Heart right ventricle (tissue), 16 donors: ENCODE measurements around the gene KLHL17. TPM values are rescaled to one million over a fixed set of nuclear protein-coding genes. Genes with fewer than 3 reads are reported as not detected.
A peak's percentile ranks its signal among the peaks of the same experiment; 100 is the strongest.

ENCODE experiments used
- ATAC-seq, 8 donors: fragments of 200-7000 bp; cut with Tn5 transposase; one replicate each; pipeline ENCODE4 v1.9.1; 2020; ENCODE audit warnings: mild to moderate bottlenecking in 8 of 8, moderate library complexity in 8 of 8, moderate number of reproducible peaks in 1 of 8
- DNase-seq, 2 donors: peaks; one replicate each; pipeline ENCODE4 v3.0.0-alpha.2; 2020
- H3K27ac ChIP-seq, 10 donors: fragments of 200-600 bp; sonication (generic) in 2 of 10; one replicate each; pipeline versions ENCODE4 v1.5.0 to v1.8.0; 2020 to 2022; ENCODE audit warnings: mild to moderate bottlenecking in 3 of 10
- H3K27me3 ChIP-seq, 7 donors: fragments of 200-600 bp; one replicate each; pipeline ENCODE4 v1.8.0; 2021 to 2022; ENCODE audit warnings: mild to moderate bottlenecking in 2 of 7
- H3K36me3 ChIP-seq, 9 donors: fragments of 200-600 bp; sonication (generic) in 1 of 9; one replicate each; pipeline versions ENCODE4 v1.5.0 to v1.8.0; 2020 to 2022; ENCODE audit warnings: mild to moderate bottlenecking in 2 of 9
- H3K4me1 ChIP-seq, 9 donors: fragments of 200-600 bp; sonication (generic) in 1 of 9; one replicate each; pipeline versions ENCODE4 v1.5.0 to v1.8.0; 2020 to 2022; ENCODE audit warnings: mild to moderate bottlenecking in 4 of 9
- H3K4me3 ChIP-seq, 10 donors: fragments of 200-600 bp; sonication (generic) in 2 of 10; one replicate each; pipeline versions ENCODE4 v1.5.0 to v1.8.0; 2020 to 2022; ENCODE audit warnings: mild to moderate bottlenecking in 7 of 10, moderate library complexity in 2 of 10
- H3K9me3 ChIP-seq, 11 donors: fragments of 200-600 bp in 10 of 11; sonication (generic) in 2 of 11; one replicate each; pipeline versions ENCODE4 v1.5.0 to v1.8.0; 2013 to 2022; ENCODE audit warnings: mild to moderate bottlenecking in 2 of 11, control low read depth in 1 of 11, moderate library complexity in 1 of 11
- WGBS, 2 donors: extraction: QIAGEN DNeasy Blood & Tissue Kit; methylation state at CpG; one replicate each; pipeline ENCODE4 v1.1.7; 2013; ENCODE audit warnings: inconsistent platforms in 1 of 2; 5-methylcytosine and 5-hydroxymethylcytosine counted together
- intact Hi-C, 10 donors: fragments of 100-400 bp; cut with DNase I; formaldehyde crosslinking; loops; one replicate each; pipeline versions ENCODE4 v1.11.1 to v1.14.2; 2022
- polyA plus RNA-seq, 2 donors: library from polyadenylated mRNA; stranded (reverse); fragments of 200-250 nt; gene quantifications; one replicate each; pipeline ENCODE4 v1.2.3, GENCODE V29; 2013
- total RNA-seq, 10 donors: library from RNA; stranded (reverse); fragmentation: NEBNext Ultra II Directional in 3 of 10; extraction: Animal tissue kit (Norgen Biotek cat#: 25700) in 3 of 10; gene quantifications; one replicate each; pipeline versions ENCODE4 v1.2.1 to v1.2.4, GENCODE V29; 2021 to 2023
- TF ChIP-seq, protein P1 (sequence below), 9 donors: fragments of 200-600 bp; sonication (generic) in 2 of 9; IDR thresholded peaks; one replicate each; pipeline versions ENCODE4 v1.5.0 to v1.8.0; 2021 to 2022; ENCODE audit warnings: antibody characterized with exemption in 9 of 9, mild to moderate bottlenecking in 5 of 9, moderate library complexity in 1 of 9
- donor health status: Arrhythmogenic right ventricular cardiomyopathy.
- donor health status: ischemic (EF 13 %, LVEDD 7.1; RV severe dilation, severe dysfunction).
- donor health status: healthy with polysubstance abuse.
- donor health status: DM: no; HTN: yes; CAD: no.
- donor health status: DM: no; HTN: no; CAD: no.
- donor health status: ischemic (EF 25% LVEDD 6.9; RV normal size, moderate dysfunction).
- donor health status: ischemic (EF 25% LVEDD 5.7; RV mildly dilated, moderate dysfunction).
- donor health status: healthy.
- donor health status: DM: yes; HTN: yes; CAD: no.
- donor health status: Ischemic cardiomyopathy.
- donor health status: ischemic (EF 35%, LVEDD 5.7; RV mildly dilated, moderate dysfunction).
- donor health status: nonischemic (EF 11% LVEDD 7.7; RV severe dilation, severe dysfunction).
- donor health status: DM: yes; HTN: yes; CAD: no.
- donor health status: PGD.
- donor health status: ischemic (EF 29% LVEDD 5.4; RV normal size, mild dysfunction).
- donor health status: nonischemic (EF 23%, LVEDD 6.1; RV moderate dilation, normal function).

KLHL17 gene
- total and polyA plus RNA-seq, 12 donors: 1.3 to 10.2 (median 3.7) TPM

DNA sequence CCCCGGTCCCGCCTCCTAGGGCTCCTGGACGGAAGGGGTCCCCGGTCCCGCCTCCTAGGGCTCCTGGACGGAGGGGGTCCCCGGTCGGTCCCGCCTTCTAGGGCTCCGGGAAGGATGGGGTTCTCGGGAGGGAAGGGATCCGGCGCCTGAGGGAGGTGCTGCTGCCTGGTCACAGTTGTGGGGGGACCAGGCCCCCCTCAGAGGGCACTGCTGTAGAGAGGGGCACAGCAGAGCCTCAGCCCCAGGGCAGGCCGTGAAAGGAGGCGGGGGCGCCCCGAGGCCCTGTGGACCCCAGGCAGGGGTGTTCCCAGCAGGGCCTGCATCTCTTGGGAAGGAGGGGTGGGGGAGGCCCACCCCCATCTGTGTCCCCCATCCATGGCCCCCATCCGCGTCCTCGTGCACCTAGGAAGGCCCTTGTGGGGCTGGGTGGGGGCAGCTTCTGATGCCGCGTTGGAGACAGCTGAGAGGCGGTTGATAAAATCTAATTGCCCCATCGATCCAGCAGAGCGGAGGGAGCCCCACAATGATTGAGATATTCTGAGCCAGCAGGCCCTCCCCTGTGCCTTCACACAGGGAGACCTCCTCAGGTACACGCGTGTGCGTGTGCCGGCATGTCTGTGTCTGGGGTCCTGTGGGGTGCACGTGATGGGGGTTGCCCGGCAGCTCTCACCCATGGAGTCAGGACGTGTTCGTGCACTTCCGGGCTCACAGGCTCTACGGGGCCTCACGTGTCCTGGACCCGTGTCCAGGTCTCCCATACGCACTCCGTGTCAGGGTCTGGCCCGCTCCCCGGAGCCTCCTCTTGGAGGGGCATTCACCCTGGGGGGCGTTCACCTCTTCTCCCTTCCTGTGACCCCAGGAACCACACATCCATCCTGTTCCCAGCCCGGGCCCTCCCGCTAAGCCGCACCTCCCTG is 23.8 kb upstream of the KLHL17 start:
- intact Hi-C loops: loop anchor here in 1 of 10 donors (5.0 kb wide), 1 partner anchor 34 kb away; no protein-coding TSS in a partner anchor
- H3K4me3 ChIP-seq: no peak overlapping the region
- no peak overlapping the region for H3K27ac ChIP-seq
- H3K27me3 ChIP-seq: peaks cover 23 to 88% (median 83%) of the 10 kb centered on the region in 7 donors
- 66 to 80% methylated on average over 42 to 45 of the region's 45 CpGs for WGBS, 2 donors
- ATAC-seq (no peak), DNase-seq (no peak)
- H3K36me3 ChIP-seq: no peaks in the 10 kb centered on the region
- TF ChIP-seq, protein P1, sequence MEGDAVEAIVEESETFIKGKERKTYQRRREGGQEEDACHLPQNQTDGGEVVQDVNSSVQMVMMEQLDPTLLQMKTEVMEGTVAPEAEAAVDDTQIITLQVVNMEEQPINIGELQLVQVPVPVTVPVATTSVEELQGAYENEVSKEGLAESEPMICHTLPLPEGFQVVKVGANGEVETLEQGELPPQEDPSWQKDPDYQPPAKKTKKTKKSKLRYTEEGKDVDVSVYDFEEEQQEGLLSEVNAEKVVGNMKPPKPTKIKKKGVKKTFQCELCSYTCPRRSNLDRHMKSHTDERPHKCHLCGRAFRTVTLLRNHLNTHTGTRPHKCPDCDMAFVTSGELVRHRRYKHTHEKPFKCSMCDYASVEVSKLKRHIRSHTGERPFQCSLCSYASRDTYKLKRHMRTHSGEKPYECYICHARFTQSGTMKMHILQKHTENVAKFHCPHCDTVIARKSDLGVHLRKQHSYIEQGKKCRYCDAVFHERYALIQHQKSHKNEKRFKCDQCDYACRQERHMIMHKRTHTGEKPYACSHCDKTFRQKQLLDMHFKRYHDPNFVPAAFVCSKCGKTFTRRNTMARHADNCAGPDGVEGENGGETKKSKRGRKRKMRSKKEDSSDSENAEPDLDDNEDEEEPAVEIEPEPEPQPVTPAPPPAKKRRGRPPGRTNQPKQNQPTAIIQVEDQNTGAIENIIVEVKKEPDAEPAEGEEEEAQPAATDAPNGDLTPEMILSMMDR (IDR thresholded peaks at IDR 0.05): no peak
- H3K9me3 ChIP-seq: no peaks in the 10 kb centered on the region
- peaks cover 3 to 37% (median 29%) of the 10 kb centered on the region in 9 donors for H3K4me1 ChIP-seq

- DNase-seq: no peak
- Histone ChIP-seq H3K4me1 (peaks cover 6 to 45% (median 34%) of the 10 kb centered on the region in 9 donors), H3K27me3 (peaks cover 29 to 91% (median 84%) of the 10 kb centered on the region in 7 donors), H3K9me3 (no peaks in the 10 kb centered on the region), H3K27ac (no peak overlapping the region), H3K36me3 (no peaks in the 10 kb centered on the region), H3K4me3 (no peak overlapping the region)
- intact Hi-C loops: loop anchor here in 1 of 10 donors (5.0 kb wide), 1 partner anchor 35 kb away; no protein-coding TSS in a partner anchor
- 88 to 89% methylated on average over 16 of the region's 16 CpGs for WGBS, 2 donors
- no peak for ATAC-seq
- TF ChIP-seq, protein P1 (IDR thresholded peaks at IDR 0.05): no peak
Measured at GRCh38 chr1:937521-937920, 22.9 kb upstream of the KLHL17 start.

DNA sequence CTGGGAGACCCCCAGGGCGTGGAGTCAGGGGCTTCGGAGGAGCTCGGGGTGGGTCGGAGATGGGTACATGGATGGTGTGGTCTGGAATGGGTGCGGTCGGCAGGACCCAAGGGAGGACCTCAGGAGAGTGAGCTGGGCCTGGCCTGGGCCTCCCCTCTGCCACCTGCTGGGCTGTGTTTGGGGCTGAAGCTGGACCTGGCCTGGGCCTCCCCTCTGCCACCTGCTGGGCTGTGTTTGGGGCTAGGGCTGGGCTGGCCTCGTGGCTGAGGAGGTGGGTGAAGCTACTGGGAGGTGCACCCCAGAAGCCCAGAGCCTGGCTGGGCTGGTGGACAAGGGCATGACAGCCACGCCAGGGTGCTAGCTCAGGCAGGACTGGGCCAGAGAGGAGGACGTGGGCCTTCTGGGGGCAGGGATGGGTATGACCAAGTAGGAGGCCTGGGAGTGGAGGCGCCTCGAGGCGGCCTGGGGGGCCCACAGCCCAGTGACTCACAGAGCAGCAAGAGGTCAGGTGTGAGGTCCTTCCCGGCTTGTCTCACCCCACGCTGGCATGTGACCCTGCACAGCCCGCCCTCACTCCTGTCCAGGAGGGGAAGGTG is 22.2 kb upstream of the KLHL17 start:
- intact Hi-C loops: loop anchor here in 2 of 10 donors (2.0 to 5.0 kb wide), 2 partner anchors 33 to 36 kb away; no protein-coding TSS in a partner anchor
- Histone ChIP-seq H3K27ac (no peak overlapping the region), H3K4me1 (peaks cover 6 to 52% (median 40%) of the 10 kb centered on the region in 9 donors), H3K9me3 (no peaks in the 10 kb centered on the region), H3K4me3 (no peak overlapping the region), H3K27me3 (peaks cover 31 to 91% (median 84%) of the 10 kb centered on the region in 7 donors), H3K36me3 (no peaks in the 10 kb centered on the region)
- TF ChIP-seq, protein P1 (IDR thresholded peaks at IDR 0.05): peak in 8 of 9 donors; percentile 9 to 61 (median 45)
- 74 to 77% methylated on average over 15 of the region's 15 CpGs for WGBS, 2 donors
- ATAC-seq (peak in 5 of 8 donors; percentile 23 to 64 (median 48)), DNase-seq (no peak)
